Natural killer cell (primary cell): ENCODE data around the gene ZDHHC14. TPM values are rescaled to one million over a fixed set of nuclear protein-coding genes. Genes with fewer than 3 reads are reported as not detected.

Source experiments
- ATAC-seq, 3 donors: fragments of 150-1000 bp in 2 of 3; fragments of 200-7000 bp in 1 of 3; cut with Tn5 transposase; 1 replicate in 1 of 3; 2 replicates in 2 of 3; pipeline ENCODE4 v1.10.0; 2021; ENCODE audit warnings: mild to moderate bottlenecking in 2 of 3, moderate library complexity in 2 of 3
- DNase-seq, 2 donors: peaks; one replicate each; pipeline versions ENCODE4 v3.0.0 to v3.0.0-alpha.2; 2013 to 2021; ENCODE audit warnings: mixed read lengths in 1 of 2
- H3K27ac ChIP-seq: one replicate; pipeline ENCODE4 v1.5.1; 2013; ENCODE audit warnings: mild to moderate bottlenecking, low read length
- H3K27me3 ChIP-seq: one replicate; pipeline ENCODE4 v1.6.1; 2013; ENCODE audit warnings: low read length; ENCODE audit not compliant: control insufficient read depth, insufficient read depth
- H3K36me3 ChIP-seq: one replicate; pipeline ENCODE4 v1.6.1; 2013; ENCODE audit warnings: low read length; ENCODE audit not compliant: control insufficient read depth, insufficient read depth
- H3K4me1 ChIP-seq: one replicate; pipeline ENCODE4 v1.6.1; 2013; ENCODE audit warnings: low read length; ENCODE audit not compliant: control insufficient read depth, insufficient read depth
- H3K4me3 ChIP-seq: one replicate; pipeline ENCODE4 v1.5.1; 2013; ENCODE audit warnings: low read length
- H3K9me3 ChIP-seq: one replicate; pipeline ENCODE4 v1.6.1; 2013; ENCODE audit warnings: low read length; ENCODE audit not compliant: control insufficient read depth, insufficient read depth
- H3K27ac Mint-ChIP-seq, 2 donors: one replicate each; pipeline ENCODE4 v1.8.0; 2022; ENCODE audit warnings: mild to moderate bottlenecking in 2 of 2, mixed read lengths in 2 of 2, moderate library complexity in 1 of 2
- H3K27me3 Mint-ChIP-seq, 2 donors: one replicate each; pipeline ENCODE4 v1.8.0; 2022; ENCODE audit warnings: low read depth in 2 of 2, mixed read lengths in 2 of 2
- H3K36me3 Mint-ChIP-seq: one replicate; pipeline ENCODE4 v1.8.0; 2022; ENCODE audit warnings: mixed read lengths
- H3K4me1 Mint-ChIP-seq, 2 donors: one replicate each; pipeline ENCODE4 v1.8.0; 2022; ENCODE audit warnings: mixed read lengths in 2 of 2
- H3K4me3 Mint-ChIP-seq: one replicate; pipeline ENCODE4 v1.8.0; 2022; ENCODE audit warnings: mild to moderate bottlenecking, moderate library complexity, mixed read lengths
- H3K9me3 Mint-ChIP-seq, 2 donors: one replicate each; pipeline ENCODE4 v1.8.0; 2022; ENCODE audit warnings: mixed read lengths in 2 of 2
- CTCF ChIP-seq: fragments of 200-600 bp; IDR thresholded peaks from one replicate; pipeline ENCODE4 v1.8.0; 2022; ENCODE audit warnings: antibody characterized with exemption
- WGBS: methylation state at CpG from one replicate; pipeline ENCODE4 v1.1.7; 2013; ENCODE audit warnings: missing lambda C conversion rate; ENCODE audit not compliant: insufficient coverage; 5-methylcytosine and 5-hydroxymethylcytosine counted together
- intact Hi-C: fragments of 100-400 bp; cut with micrococcal nuclease; formaldehyde crosslinking; loops from one replicate; pipeline ENCODE4 v1.14.2; 2022
- total RNA-seq, 4 donors: library from RNA; stranded (reverse); fragments of 120-200 nt in 1 of 4; gene quantifications; one replicate each; pipeline versions ENCODE4 v1.2.3 to v1.2.4, GENCODE V29; 2013 to 2022

The ZDHHC14 gene
- total RNA-seq, 3 donors from 2014 or later (not counting 1 experiment from before 2014, with no cell fraction given) = 6.7 to 11.3 (median 10.6) TPM

- Mint-ChIP-seq H3K27ac (peak overlapping the region; percentile 95), H3K4me1 (peaks cover 41 to 59% of the 10 kb centered on the region in 2 donors), H3K27me3 (peaks cover 0 to 6% of the 10 kb centered on the region in 2 donors), H3K36me3 (no peaks in the 10 kb centered on the region), H3K4me3 (no peak overlapping the region), H3K9me3 (peaks cover 3 to 4% of the 10 kb centered on the region in 2 donors)
- 96% methylated on average over 5 of the region's 6 CpGs for WGBS
- intact Hi-C loops = loop anchor here (2.0 to 5.0 kb wide), 2 partner anchors 18 to 314 kb away; no protein-coding TSS in a partner anchor
- TF ChIP-seq CTCF = no peak
- H3K9me3 ChIP-seq = peaks cover 14% of the 10 kb centered on the region
- no peaks in the 10 kb centered on the region for H3K36me3 ChIP-seq
- ATAC-seq = peak in 1 of 3 donors; percentile 14
- H3K27me3 ChIP-seq = no peaks in the 10 kb centered on the region
- H3K4me1 ChIP-seq = peaks cover 37% of the 10 kb centered on the region
- no peak for DNase-seq
- H3K4me3 ChIP-seq = no peak overlapping the region
- peak overlapping the region; percentile 85 for H3K27ac ChIP-seq
Observed at GRCh38 chr6:157551041-157551832, 170.2 kb downstream of the ZDHHC14 start.

GRCh38 chr6:157552081-157552747 is 171.2 kb downstream of the ZDHHC14 start:
- no peak overlapping the region for H3K4me3 ChIP-seq
- intact Hi-C loops = loop anchor here (5.0 kb wide), 1 partner anchor 315 kb away; no protein-coding TSS in a partner anchor
- Mint-ChIP-seq H3K9me3 (peaks cover 3 to 4% of the 10 kb centered on the region in 2 donors), H3K27ac (peak overlapping the region in 1 of 2 donors; percentile 95), H3K36me3 (no peaks in the 10 kb centered on the region), H3K27me3 (peaks cover 0 to 9% of the 10 kb centered on the region in 2 donors), H3K4me3 (no peak overlapping the region), H3K4me1 (peaks cover 51 to 69% of the 10 kb centered on the region in 2 donors)
- no peak for TF ChIP-seq CTCF
- H3K27ac ChIP-seq = no peak overlapping the region
- no peaks in the 10 kb centered on the region for H3K27me3 ChIP-seq
- H3K4me1 ChIP-seq = peaks cover 46% of the 10 kb centered on the region
- DNase-seq (no peak), ATAC-seq (no peak)
- no peaks in the 10 kb centered on the region for H3K36me3 ChIP-seq
- WGBS = 96% methylated on average over 9 of the region's 9 CpGs
- H3K9me3 ChIP-seq = peaks cover 14% of the 10 kb centered on the region

GRCh38 chr6:157552820-157553485 is 172.0 kb downstream of the ZDHHC14 start:
- H3K9me3 Mint-ChIP-seq = peaks cover 3 to 4% of the 10 kb centered on the region in 2 donors
- H3K36me3 Mint-ChIP-seq = no peaks in the 10 kb centered on the region
- ATAC-seq (no peak), DNase-seq (no peak)
- Histone ChIP-seq H3K36me3 (no peaks in the 10 kb centered on the region), H3K27ac (no peak overlapping the region), H3K27me3 (no peaks in the 10 kb centered on the region), H3K4me3 (no peak overlapping the region), H3K4me1 (peaks cover 54% of the 10 kb centered on the region), H3K9me3 (peaks cover 14% of the 10 kb centered on the region)
- intact Hi-C loops = loop anchor here (5.0 kb wide), 1 partner anchor 316 kb away; no protein-coding TSS in a partner anchor
- H3K27ac Mint-ChIP-seq = peak overlapping the region in 1 of 2 donors; percentile 95
- no peak overlapping the region for H3K4me3 Mint-ChIP-seq
- TF ChIP-seq CTCF = no peak
- H3K27me3 Mint-ChIP-seq = peaks cover 0 to 9% of the 10 kb centered on the region in 2 donors
- H3K4me1 Mint-ChIP-seq = peaks cover 58 to 75% of the 10 kb centered on the region in 2 donors
- WGBS = 95% methylated on average over 5 of the region's 5 CpGs
